Muscle of leg (tissue), 11 donors: ENCODE results near the gene APPL2. TPM values are rescaled to one million over a fixed set of nuclear protein-coding genes. Genes with fewer than 3 reads are reported as not detected.
A peak's percentile ranks its signal among the peaks of the same experiment; 100 is the strongest.

Experiments
- DNase-seq: peaks from one replicate; pipeline ENCODE4 v3.0.0; 2013
- H3K27ac ChIP-seq: one replicate; pipeline ENCODE4 v1.5.1; 2013; ENCODE audit warnings: mild to moderate bottlenecking, low read length, control low read depth
- H3K27me3 ChIP-seq: one replicate; pipeline ENCODE4 v1.6.1; 2013; ENCODE audit warnings: low read length; ENCODE audit not compliant: control insufficient read depth, insufficient read depth
- H3K36me3 ChIP-seq: one replicate; pipeline ENCODE4 v1.6.1; 2013; ENCODE audit warnings: low read length; ENCODE audit not compliant: control insufficient read depth, insufficient read depth
- H3K4me1 ChIP-seq: one replicate; pipeline ENCODE4 v1.6.1; 2013; ENCODE audit warnings: low read length; ENCODE audit not compliant: control insufficient read depth, insufficient read depth
- H3K4me3 ChIP-seq: one replicate; pipeline ENCODE4 v1.5.1; 2013; ENCODE audit warnings: low read length, control low read depth
- H3K9me3 ChIP-seq: replicated peaks from 2 replicates; pipeline ENCODE4 v1.6.1; 2013; ENCODE audit warnings: low read depth, low read length; ENCODE audit not compliant: control insufficient read depth
- WGBS: methylation state at CpG from one replicate; pipeline ENCODE4 v1.1.5; 2013; ENCODE audit warnings: missing lambda C conversion rate; ENCODE audit not compliant: insufficient coverage; 5-methylcytosine and 5-hydroxymethylcytosine counted together
- polyA plus RNA-seq, 8 donors: library from polyadenylated mRNA; unstranded; fragments of 120-200 nt; gene quantifications; one replicate each; pipeline versions ENCODE4 v1.2.1 to v1.2.3, GENCODE V29; 2013; ENCODE audit warnings: inconsistent platforms in 1 of 8, low replicate concordance in 1 of 8; ENCODE audit not compliant: insufficient read length in 8 of 8, insufficient read depth in 1 of 8
- total RNA-seq: library from RNA; stranded (reverse); fragments of 120-200 nt; gene quantifications from one replicate; pipeline ENCODE4 v1.2.4, GENCODE V29; 2013

APPL2 gene
- total and polyA plus RNA-seq, 9 donors: 23.1 to 35.1 (median 27.3) TPM

GRCh38 chr12:105237666-105238065, 1.7 kb upstream of the APPL2 start:
- no CpG with 5 or more reads among the region's 2 CpGs for WGBS
- Histone ChIP-seq H3K4me3 (no peak overlapping the region), H3K4me1 (peaks cover 9% of the 10 kb centered on the region), H3K27me3 (no peaks in the 10 kb centered on the region), H3K9me3 (no peaks in the 10 kb centered on the region), H3K36me3 (no peaks in the 10 kb centered on the region), H3K27ac (no peak overlapping the region)
- DNase-seq: no peak

- Histone ChIP-seq H3K27ac (peak overlapping the region; percentile 89), H3K4me3 (peak overlapping the region; percentile 79), H3K36me3 (peaks cover 4% of the 10 kb centered on the region), H3K4me1 (peaks cover 9% of the 10 kb centered on the region), H3K27me3 (no peaks in the 10 kb centered on the region), H3K9me3 (no peaks in the 10 kb centered on the region)
- 0% methylated on average over 6 of the region's 9 CpGs for WGBS
- peak; percentile 41 for DNase-seq
These were observed 668 bp downstream of the APPL2 start for GRCh38 chr12:105235281-105235731.

GRCh38 chr12:105234197-105234596, 1.8 kb downstream of the APPL2 start:
- Histone ChIP-seq H3K36me3 (peaks cover 4% of the 10 kb centered on the region), H3K27ac (no peak overlapping the region), H3K4me3 (no peak overlapping the region), H3K4me1 (peaks cover 9% of the 10 kb centered on the region), H3K9me3 (no peaks in the 10 kb centered on the region), H3K27me3 (no peaks in the 10 kb centered on the region)
- DNase-seq: no peak
- no CpG with 5 or more reads among the region's 1 CpG for WGBS

GRCh38 chr12:105233041-105233905, 2.7 kb downstream of the APPL2 start:
- 63% methylated on average over 1 of the region's 4 CpGs for WGBS
- DNase-seq: no peak
- Histone ChIP-seq H3K27ac (no peak overlapping the region), H3K27me3 (no peaks in the 10 kb centered on the region), H3K4me1 (peaks cover 9% of the 10 kb centered on the region), H3K9me3 (no peaks in the 10 kb centered on the region), H3K4me3 (no peak overlapping the region), H3K36me3 (peaks cover 9% of the 10 kb centered on the region)

- Histone ChIP-seq H3K27ac (no peak overlapping the region), H3K9me3 (no peaks in the 10 kb centered on the region), H3K27me3 (no peaks in the 10 kb centered on the region), H3K4me1 (peaks cover 8% of the 10 kb centered on the region), H3K4me3 (no peak overlapping the region), H3K36me3 (peaks cover 17% of the 10 kb centered on the region)
- WGBS: 64% methylated on average over 3 of the region's 5 CpGs
- no peak for DNase-seq
These were observed 4.6 kb downstream of the APPL2 start for GRCh38 chr12:105231396-105231795.

GRCh38 chr12:105229371-105229770, 6.6 kb downstream of the APPL2 start:
- H3K27me3 ChIP-seq: no peaks in the 10 kb centered on the region
- H3K27ac ChIP-seq: no peak overlapping the region
- WGBS: no CpG with 5 or more reads among the region's 2 CpGs
- H3K36me3 ChIP-seq: peaks cover 17% of the 10 kb centered on the region
- no peaks in the 10 kb centered on the region for H3K9me3 ChIP-seq
- peaks cover 3% of the 10 kb centered on the region for H3K4me1 ChIP-seq
- H3K4me3 ChIP-seq: no peak overlapping the region
- no peak for DNase-seq

- Histone ChIP-seq H3K4me3 (no peak overlapping the region), H3K4me1 (no peaks in the 10 kb centered on the region), H3K9me3 (no peaks in the 10 kb centered on the region), H3K27ac (no peak overlapping the region), H3K27me3 (no peaks in the 10 kb centered on the region), H3K36me3 (peaks cover 17% of the 10 kb centered on the region)
- no peak for DNase-seq
- 94% methylated on average over 6 of the region's 8 CpGs for WGBS
These were observed 7.0 kb downstream of the APPL2 start for GRCh38 chr12:105228966-105229365.

- DNase-seq: peak; percentile 48
- WGBS: no CpG with 5 or more reads among the region's 1 CpG
- no peaks in the 10 kb centered on the region for H3K9me3 ChIP-seq
- H3K36me3 ChIP-seq: peaks cover 17% of the 10 kb centered on the region
- H3K4me1 ChIP-seq: no peaks in the 10 kb centered on the region
- H3K27ac ChIP-seq: no peak overlapping the region
- H3K4me3 ChIP-seq: no peak overlapping the region
- H3K27me3 ChIP-seq: no peaks in the 10 kb centered on the region
These were observed 7.5 kb downstream of the APPL2 start for GRCh38 chr12:105228494-105228893.

- no CpG with 5 or more reads among the region's 3 CpGs for WGBS
These were observed 8.1 kb downstream of the APPL2 start for GRCh38 chr12:105227879-105228278.

GRCh38 chr12:105226219-105226618, 9.8 kb downstream of the APPL2 start:
- WGBS: 20% methylated on average over 7 of the region's 8 CpGs
- peak; percentile 97 for DNase-seq
- Histone ChIP-seq H3K27me3 (no peaks in the 10 kb centered on the region), H3K9me3 (no peaks in the 10 kb centered on the region), H3K4me3 (no peak overlapping the region), H3K36me3 (peaks cover 32% of the 10 kb centered on the region), H3K4me1 (no peaks in the 10 kb centered on the region), H3K27ac (peak overlapping the region; percentile 60)

More at GRCh38 chr12:105227879-105228278, 8.1 kb downstream of the APPL2 start:
- Histone ChIP-seq H3K27ac (no peak overlapping the region), H3K4me3 (no peak overlapping the region), H3K9me3 (no peaks in the 10 kb centered on the region), H3K36me3 (peaks cover 20% of the 10 kb centered on the region), H3K27me3 (no peaks in the 10 kb centered on the region), H3K4me1 (no peaks in the 10 kb centered on the region)
- no peak for DNase-seq
